ENCODE data around the gene DDX51. TPM values are rescaled to one million over a fixed set of nuclear protein-coding genes. Genes with fewer than 3 reads are reported as not detected.

Gene DDX51
- total RNA-seq, 2 donors from 2014 or later, result 9.4 to 22.9 TPM

- Histone ChIP-seq H3K9ac (ENCODE audit: low read depth in 2 of 2, low read length in 2 of 2) (no peak overlapping the region), H3K9me3 (no peaks in the 10 kb centered on the region), H3K27ac (no peak overlapping the region), H3K27me3 (no peaks in the 10 kb centered on the region), H3K36me3 (no peaks in the 10 kb centered on the region), H3K4me3 (no peak overlapping the region), H3K4me1 (no peaks in the 10 kb centered on the region)
- DNase-seq, result no peak
- no peak for TF ChIP-seq CTCF (IDR thresholded peaks at IDR 0.05)
- intact Hi-C loops (cut with DNase I), result no loop called here
These were observed 36.8 kb upstream of the DDX51 start for GRCh38 chr12:132180648-132181546.

- DNase-seq, result no peak
- no peak overlapping the region for H3K27ac ChIP-seq
- H3K36me3 ChIP-seq, result no peaks in the 10 kb centered on the region
- no peaks in the 10 kb centered on the region for H3K27me3 ChIP-seq
- intact Hi-C loops (cut with DNase I), result no loop called here
- no peaks in the 10 kb centered on the region for H3K9me3 ChIP-seq
- H3K4me1 ChIP-seq, result no peaks in the 10 kb centered on the region
- H3K9ac ChIP-seq (ENCODE audit: low read depth in 2 of 2, low read length in 2 of 2), result no peak overlapping the region
- no peak overlapping the region for H3K4me3 ChIP-seq
- no peak for TF ChIP-seq CTCF (IDR thresholded peaks at IDR 0.05)
These were observed 35.6 kb upstream of the DDX51 start for GRCh38 chr12:132179431-132180362.

GRCh38 chr12:132178801-132179401, 34.8 kb upstream of the DDX51 start:
- Histone ChIP-seq H3K27me3 (no peaks in the 10 kb centered on the region), H3K4me3 (no peak overlapping the region), H3K4me1 (no peaks in the 10 kb centered on the region), H3K9ac (ENCODE audit: low read depth in 2 of 2, low read length in 2 of 2) (no peak overlapping the region), H3K9me3 (no peaks in the 10 kb centered on the region), H3K27ac (no peak overlapping the region), H3K36me3 (no peaks in the 10 kb centered on the region)
- intact Hi-C loops (cut with DNase I), result no loop called here
- no peak for DNase-seq
- TF ChIP-seq CTCF (IDR thresholded peaks at IDR 0.05), result no peak

- no peak for TF ChIP-seq CTCF (IDR thresholded peaks at IDR 0.05)
- Histone ChIP-seq H3K27ac (no peak overlapping the region), H3K36me3 (no peaks in the 10 kb centered on the region), H3K4me1 (no peaks in the 10 kb centered on the region), H3K9me3 (no peaks in the 10 kb centered on the region), H3K4me3 (no peak overlapping the region), H3K9ac (ENCODE audit: low read depth in 2 of 2, low read length in 2 of 2) (no peak overlapping the region), H3K27me3 (no peaks in the 10 kb centered on the region)
- intact Hi-C loops (cut with DNase I), result no loop called here
- DNase-seq, result no peak
These were observed 34.2 kb upstream of the DDX51 start for GRCh38 chr12:132178316-132178715.

GRCh38 chr12:132176920-132177551, 32.9 kb upstream of the DDX51 start:
- DNase-seq, result no peak
- Histone ChIP-seq H3K9me3 (no peaks in the 10 kb centered on the region), H3K36me3 (no peaks in the 10 kb centered on the region), H3K27ac (no peak overlapping the region), H3K4me3 (no peak overlapping the region), H3K4me1 (no peaks in the 10 kb centered on the region), H3K9ac (ENCODE audit: low read depth in 2 of 2, low read length in 2 of 2) (no peak overlapping the region), H3K27me3 (no peaks in the 10 kb centered on the region)
- TF ChIP-seq CTCF (IDR thresholded peaks at IDR 0.05), result no peak
- intact Hi-C loops (cut with DNase I), result no loop called here

Data from colonic mucosa (tissue), 4 donors.